HepG2 (cell line): ENCODE results near the gene FSD2. TPM values are rescaled to one million over a fixed set of nuclear protein-coding genes. Genes with fewer than 3 reads are reported as not detected.

ENCODE experiments used
- ATF7-NPFF ChIP-seq: sonication (generic); formaldehyde crosslinking; IDR thresholded peaks from 2 replicates; pipeline ENCODE4 v1.8.1; 2023; ENCODE audit warnings: mild to moderate bottlenecking, low read depth, missing genetic modification reagents, moderate library complexity
- CHD2 ChIP-seq: IDR thresholded peaks from 2 replicates; pipeline ENCODE4 v1.6.1; 2011; ENCODE audit warnings: low read depth, low read length, improper control_type of control experiment
- GATA4 ChIP-seq: sonication (generic); IDR thresholded peaks from 2 replicates; pipeline ENCODE4 v1.6.1; 2016; ENCODE audit warnings: antibody characterized with exemption, low read depth, borderline replicate concordance
- HOXA5 ChIP-seq: sonication (generic); formaldehyde crosslinking; IDR thresholded peaks from 2 replicates; pipeline ENCODE4 v1.4.0; 2020; ENCODE audit warnings: missing genetic modification reagents
- JUN ChIP-seq: sonication (generic); formaldehyde crosslinking; IDR thresholded peaks from 2 replicates; pipeline ENCODE4 v1.4.0; 2020; ENCODE audit warnings: mild to moderate bottlenecking, missing genetic modification reagents
- KAT7 ChIP-seq: IDR thresholded peaks from 2 replicates; pipeline ENCODE4 v1.6.1; 2018; ENCODE audit warnings: borderline replicate concordance, missing compliant biosample characterization
- KLF12 ChIP-seq: sonication (generic); formaldehyde crosslinking; IDR thresholded peaks from 2 replicates; pipeline ENCODE4 v1.4.0; 2020; ENCODE audit warnings: missing genetic modification reagents, borderline replicate concordance
- PCBP1 ChIP-seq: fragments of 200-400 bp; formaldehyde crosslinking; IDR thresholded peaks from 2 replicates; pipeline ENCODE4 v1.6.1; 2017; ENCODE audit warnings: mild to moderate bottlenecking, low read depth, low read length, borderline replicate concordance
- PHF5A ChIP-seq: IDR thresholded peaks from one replicate; pipeline ENCODE4 v1.6.1; 2018; ENCODE audit warnings: low read depth, missing genetic modification reagents; ENCODE audit not compliant: unreplicated experiment
- RFX5 ChIP-seq: IDR thresholded peaks from 2 replicates; pipeline ENCODE4 v1.6.1; 2011; ENCODE audit warnings: low read depth, low read length, improper control_type of control experiment
- SRF ChIP-seq: IDR thresholded peaks from 2 replicates; pipeline ENCODE4 v1.6.1; 2011; ENCODE audit warnings: mild to moderate bottlenecking, low read depth, low read length, moderate library complexity
- SRSF1 ChIP-seq: fragments of 200-400 bp; formaldehyde crosslinking; optimal IDR thresholded peaks from 2 replicates; pipeline ENCODE3; 2017; ENCODE audit warnings: mild to moderate bottlenecking, low read depth, low read length, moderate library complexity
- TCF7 ChIP-seq: sonication (generic); IDR thresholded peaks from 2 replicates; pipeline ENCODE4 v1.6.1; 2016; ENCODE audit warnings: antibody characterized with exemption, low read depth
- ZBTB8A ChIP-seq: sonication (generic); formaldehyde crosslinking; IDR thresholded peaks from 2 replicates; pipeline ENCODE4 v1.4.0; 2020; ENCODE audit warnings: mild to moderate bottlenecking, low read depth, missing genetic modification reagents, borderline replicate concordance
- ZFP36 ChIP-seq: fragments of 150-350 bp; IDR thresholded peaks from 2 replicates; pipeline ENCODE4 v1.6.1; 2018; ENCODE audit warnings: borderline replicate concordance, low read length, low read depth; ENCODE audit not compliant: partially characterized antibody
- ZNF138 ChIP-seq: sonication (generic); formaldehyde crosslinking; IDR thresholded peaks from 2 replicates; pipeline ENCODE4 v1.5.0; 2020; ENCODE audit warnings: mild to moderate bottlenecking, low read depth, missing genetic modification reagents
- ZNF143 ChIP-seq: sonication (generic); formaldehyde crosslinking; IDR thresholded peaks from 2 replicates; pipeline ENCODE4 v1.4.0; 2020; ENCODE audit warnings: missing genetic modification reagents
- ZNF180 ChIP-seq: sonication (generic); formaldehyde crosslinking; IDR thresholded peaks from 2 replicates; pipeline ENCODE4 v1.4.0; 2020; ENCODE audit warnings: low read depth, missing genetic modification reagents, borderline replicate concordance
- ZNF333 ChIP-seq: sonication (generic); formaldehyde crosslinking; IDR thresholded peaks from 2 replicates; pipeline ENCODE4 v1.4.0; 2020; ENCODE audit warnings: mild to moderate bottlenecking, missing genetic modification reagents, borderline replicate concordance
- ZNF383 ChIP-seq: sonication (generic); formaldehyde crosslinking; IDR thresholded peaks from 2 replicates; pipeline ENCODE4 v1.4.0; 2020; ENCODE audit warnings: missing genetic modification reagents, mild to moderate bottlenecking, borderline replicate concordance
- ZSCAN12 ChIP-seq: sonication (generic); formaldehyde crosslinking; IDR thresholded peaks from 2 replicates; pipeline ENCODE4 v1.9.0; 2021; ENCODE audit warnings: mild to moderate bottlenecking, missing genetic modification reagents
- polyA plus RNA-seq, 8 experiments: library from polyadenylated mRNA; depleted of rRNA in 3 of 8; stranded (reverse) in 7 of 8; unstranded in 1 of 8; fragments of >200 nt; fragmentation: Illumina TruSeq in 4 of 8; extraction: Trizol in 4 of 8; gene quantifications; 2 replicates each; pipeline versions ENCODE4 v1.2.1 to v1.2.3, GENCODE V29; 2011 to 2016; ENCODE audit warnings: low read depth in 4 of 8, missing spikeins in 1 of 8, mixed read lengths in 1 of 8; ENCODE audit not compliant: insufficient read depth in 1 of 8
- total RNA-seq, 5 experiments: library from RNA; depleted of rRNA; stranded (reverse); fragments of >200 nt; fragmentation: Illumina TruSeq; extraction: Trizol; gene quantifications; 2 replicates each; pipeline ENCODE4 v1.2.3, GENCODE V29; 2016; ENCODE audit warnings: low read depth in 1 of 5
- TF ChIP-seq, protein P1 (sequence below): sonication (generic); formaldehyde crosslinking; IDR thresholded peaks from 2 replicates; pipeline ENCODE4 v1.4.0; 2020; ENCODE audit warnings: missing genetic modification reagents
- TF ChIP-seq, protein P2 (sequence below): IDR thresholded peaks from 2 replicates; pipeline ENCODE4 v1.6.1; 2012; ENCODE audit warnings: low read depth, low read length, improper control_type of control experiment

Gene FSD2
- total and polyA plus RNA-seq, 2 of the 13 experiments (the other 11 are each of a cell fraction or from before 2014, with no cell fraction given): not detected

DNA sequence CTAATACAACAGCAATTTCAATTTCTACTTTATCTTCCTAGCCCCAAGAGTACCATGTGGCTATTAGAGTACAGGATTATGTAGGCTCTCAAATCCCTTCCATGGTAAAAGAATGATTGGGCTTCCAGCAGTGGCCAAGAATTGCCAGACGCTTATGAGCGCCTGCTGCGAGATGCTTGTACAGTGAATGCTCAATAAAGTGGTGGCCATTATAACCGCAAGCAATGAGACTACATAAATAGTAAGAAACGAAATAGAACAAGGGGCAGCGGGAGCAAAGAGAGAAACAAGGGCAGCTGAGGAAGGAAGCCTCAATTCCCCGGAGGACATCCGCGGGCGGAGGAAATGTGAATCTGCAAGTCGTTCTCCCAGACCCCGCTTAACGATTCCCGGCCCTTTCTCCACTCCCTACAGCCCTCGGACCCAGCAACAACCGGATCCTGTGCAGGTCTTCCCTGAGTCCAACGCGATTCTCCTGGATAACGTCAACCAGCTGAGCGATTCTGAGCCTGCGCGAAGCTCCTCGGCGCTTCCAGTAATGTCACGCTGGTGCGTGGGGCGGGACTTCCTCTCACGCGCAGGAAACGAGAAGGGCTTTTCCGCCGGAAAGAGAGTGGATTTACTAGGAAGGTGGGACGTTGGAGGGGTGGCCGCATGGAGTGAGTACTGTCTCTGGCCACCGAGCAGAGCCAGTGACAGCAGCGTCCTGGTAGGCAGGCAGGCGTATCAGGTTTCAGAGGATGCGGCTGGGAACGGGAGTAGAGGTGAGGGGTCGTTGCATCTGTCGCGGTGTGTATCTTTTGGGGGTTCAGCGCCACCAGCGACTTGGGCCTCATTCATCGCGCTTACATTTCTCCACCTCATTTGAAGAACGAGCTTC is 55.7 kb downstream of the FSD2 start (continued):
- no peak for TF ChIP-seq ZBTB8A (CRISPR knock-in tag)
- TF ChIP-seq HOXA5: peak; percentile 64
- TF ChIP-seq, protein P1, sequence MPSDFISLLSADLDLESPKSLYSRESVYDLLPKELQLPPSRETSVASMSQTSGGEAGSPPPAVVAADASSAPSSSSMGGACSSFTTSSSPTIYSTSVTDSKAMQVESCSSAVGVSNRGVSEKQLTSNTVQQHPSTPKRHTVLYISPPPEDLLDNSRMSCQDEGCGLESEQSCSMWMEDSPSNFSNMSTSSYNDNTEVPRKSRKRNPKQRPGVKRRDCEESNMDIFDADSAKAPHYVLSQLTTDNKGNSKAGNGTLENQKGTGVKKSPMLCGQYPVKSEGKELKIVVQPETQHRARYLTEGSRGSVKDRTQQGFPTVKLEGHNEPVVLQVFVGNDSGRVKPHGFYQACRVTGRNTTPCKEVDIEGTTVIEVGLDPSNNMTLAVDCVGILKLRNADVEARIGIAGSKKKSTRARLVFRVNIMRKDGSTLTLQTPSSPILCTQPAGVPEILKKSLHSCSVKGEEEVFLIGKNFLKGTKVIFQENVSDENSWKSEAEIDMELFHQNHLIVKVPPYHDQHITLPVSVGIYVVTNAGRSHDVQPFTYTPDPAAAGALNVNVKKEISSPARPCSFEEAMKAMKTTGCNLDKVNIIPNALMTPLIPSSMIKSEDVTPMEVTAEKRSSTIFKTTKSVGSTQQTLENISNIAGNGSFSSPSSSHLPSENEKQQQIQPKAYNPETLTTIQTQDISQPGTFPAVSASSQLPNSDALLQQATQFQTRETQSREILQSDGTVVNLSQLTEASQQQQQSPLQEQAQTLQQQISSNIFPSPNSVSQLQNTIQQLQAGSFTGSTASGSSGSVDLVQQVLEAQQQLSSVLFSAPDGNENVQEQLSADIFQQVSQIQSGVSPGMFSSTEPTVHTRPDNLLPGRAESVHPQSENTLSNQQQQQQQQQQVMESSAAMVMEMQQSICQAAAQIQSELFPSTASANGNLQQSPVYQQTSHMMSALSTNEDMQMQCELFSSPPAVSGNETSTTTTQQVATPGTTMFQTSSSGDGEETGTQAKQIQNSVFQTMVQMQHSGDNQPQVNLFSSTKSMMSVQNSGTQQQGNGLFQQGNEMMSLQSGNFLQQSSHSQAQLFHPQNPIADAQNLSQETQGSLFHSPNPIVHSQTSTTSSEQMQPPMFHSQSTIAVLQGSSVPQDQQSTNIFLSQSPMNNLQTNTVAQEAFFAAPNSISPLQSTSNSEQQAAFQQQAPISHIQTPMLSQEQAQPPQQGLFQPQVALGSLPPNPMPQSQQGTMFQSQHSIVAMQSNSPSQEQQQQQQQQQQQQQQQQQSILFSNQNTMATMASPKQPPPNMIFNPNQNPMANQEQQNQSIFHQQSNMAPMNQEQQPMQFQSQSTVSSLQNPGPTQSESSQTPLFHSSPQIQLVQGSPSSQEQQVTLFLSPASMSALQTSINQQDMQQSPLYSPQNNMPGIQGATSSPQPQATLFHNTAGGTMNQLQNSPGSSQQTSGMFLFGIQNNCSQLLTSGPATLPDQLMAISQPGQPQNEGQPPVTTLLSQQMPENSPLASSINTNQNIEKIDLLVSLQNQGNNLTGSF: peak; percentile 77; the same call in 1 of the 2 replicates
- no peak for TF ChIP-seq ZNF180 (CRISPR knock-in tag)
- peak; percentile 67; the same call in 1 of the 2 replicates for TF ChIP-seq ZSCAN12 (CRISPR knock-in tag)
- TF ChIP-seq KLF12 (CRISPR knock-in tag): 0 out of 2 replicates have a peak, but pooled peaks have one; percentile 41
- no peak for TF ChIP-seq ZNF333 (CRISPR knock-in tag)
- TF ChIP-seq ZNF138: peak; percentile 75
- 0 out of 2 replicates have a peak, but pooled peaks have one; percentile 55 for TF ChIP-seq CHD2
- no peak for TF ChIP-seq SRF
- TF ChIP-seq RFX5: no peak
- no peak for TF ChIP-seq ATF7-NPFF (CRISPR knock-in tag)
- no peak for TF ChIP-seq TCF7
- TF ChIP-seq ZFP36: no peak
- TF ChIP-seq JUN (CRISPR knock-in tag): peak; percentile 74; the same call in 1 of the 2 replicates
- peak; percentile 81 for TF ChIP-seq SRSF1
- TF ChIP-seq, protein P2, sequence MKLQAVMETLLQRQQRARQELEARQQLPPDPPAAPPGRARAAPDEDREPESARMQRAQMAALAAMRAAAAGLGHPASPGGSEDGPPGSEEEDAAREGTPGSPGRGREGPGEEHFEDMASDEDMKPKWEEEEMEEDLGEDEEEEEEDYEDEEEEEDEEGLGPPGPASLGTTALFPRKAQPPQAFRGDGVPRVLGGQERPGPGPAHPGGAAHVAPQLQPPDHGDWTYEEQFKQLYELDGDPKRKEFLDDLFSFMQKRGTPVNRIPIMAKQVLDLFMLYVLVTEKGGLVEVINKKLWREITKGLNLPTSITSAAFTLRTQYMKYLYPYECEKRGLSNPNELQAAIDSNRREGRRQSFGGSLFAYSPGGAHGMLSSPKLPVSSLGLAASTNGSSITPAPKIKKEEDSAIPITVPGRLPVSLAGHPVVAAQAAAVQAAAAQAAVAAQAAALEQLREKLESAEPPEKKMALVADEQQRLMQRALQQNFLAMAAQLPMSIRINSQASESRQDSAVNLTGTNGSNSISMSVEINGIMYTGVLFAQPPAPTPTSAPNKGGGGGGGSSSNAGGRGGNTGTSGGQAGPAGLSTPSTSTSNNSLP: no peak
- peak; percentile 42; the same call in 1 of the 2 replicates for TF ChIP-seq KAT7 (CRISPR knock-in tag)
- TF ChIP-seq ZNF383 (CRISPR knock-in tag): peak; percentile 66; the same call in 1 of the 2 replicates
- TF ChIP-seq PHF5A (CRISPR knock-in tag): peak; percentile 22
- peak; percentile 44; the same call in 1 of the 2 replicates for TF ChIP-seq ZNF143 (CRISPR knock-in tag)
- 0 out of 2 replicates have a peak, but pooled peaks have one; percentile 48 for TF ChIP-seq PCBP1
- TF ChIP-seq GATA4: peak; percentile 59; the same call in 1 of the 2 replicates
